DLD1 (cell line): ENCODE results near the gene WNT2.
"Not testable (repeated sequence)": the region's sequence is repeated elsewhere in the genome, so short reads cannot be mapped to it uniquely, and the experiment has no call there.

Source experiments
- in situ Hi-C: cut with HindIII; loops from 2 replicates; pipeline ENCODE4 v1.10.0; 2017; ENCODE audit warnings: low sequenced_read_pairs

Gene WNT2

GRCh38 chr7:117270371-117270770 lies 52.5 kb downstream of the WNT2 start:
- in situ Hi-C loops: no loop called here

- in situ Hi-C loops: no loop called here
Observed at GRCh38 chr7:117269886-117270285, 53.0 kb downstream of the WNT2 start.

GRCh38 chr7:117269417-117269816 lies 53.4 kb downstream of the WNT2 start:
- in situ Hi-C loops: no loop called here

- in situ Hi-C loops: no loop called here
Observed at GRCh38 chr7:117264716-117265115, 58.1 kb downstream of the WNT2 start.

GRCh38 chr7:117262546-117262945 lies 60.3 kb downstream of the WNT2 start:
- in situ Hi-C loops: no loop called here

GRCh38 chr7:117259615-117260014 lies 63.2 kb downstream of the WNT2 start:
- in situ Hi-C loops: no loop called here

- in situ Hi-C loops: no loop called here
Observed at GRCh38 chr7:117251687-117252086, 71.2 kb downstream of the WNT2 start.

GRCh38 chr7:117250801-117251200 lies 72.1 kb downstream of the WNT2 start:
- in situ Hi-C loops: no loop called here

- in situ Hi-C loops: no loop called here
Observed at GRCh38 chr7:117250245-117250644, 72.6 kb downstream of the WNT2 start.

- in situ Hi-C loops: no loop called here
Observed at GRCh38 chr7:117249696-117250095, 73.2 kb downstream of the WNT2 start.

- in situ Hi-C loops: no loop called here
Observed at GRCh38 chr7:117248829-117249228, 74.0 kb downstream of the WNT2 start.

- in situ Hi-C loops: no loop called here
Observed at GRCh38 chr7:117247809-117248208, 75.0 kb downstream of the WNT2 start.

GRCh38 chr7:117245703-117246102 lies 77.2 kb downstream of the WNT2 start:
- in situ Hi-C loops: not testable (repeated sequence)

GRCh38 chr7:117243390-117243789 lies 79.5 kb downstream of the WNT2 start:
- in situ Hi-C loops: no loop called here

GRCh38 chr7:117241088-117241487 lies 81.8 kb downstream of the WNT2 start:
- in situ Hi-C loops: no loop called here

- in situ Hi-C loops: no loop called here
Observed at GRCh38 chr7:117238937-117239336, 83.9 kb downstream of the WNT2 start.

GRCh38 chr7:117238472-117238871 lies 84.4 kb downstream of the WNT2 start:
- in situ Hi-C loops: no loop called here

- in situ Hi-C loops: no loop called here
Observed at GRCh38 chr7:117237646-117238045, 85.2 kb downstream of the WNT2 start.

GRCh38 chr7:117231047-117231359 lies 91.9 kb downstream of the WNT2 start:
- in situ Hi-C loops: no loop called here

- in situ Hi-C loops: no loop called here
Observed at GRCh38 chr7:117230276-117231046, 92.4 kb downstream of the WNT2 start.

- in situ Hi-C loops: no loop called here
Observed at GRCh38 chr7:117229350-117229749, 93.5 kb downstream of the WNT2 start.

- in situ Hi-C loops: no loop called here
Observed at GRCh38 chr7:117227091-117227490, 95.8 kb downstream of the WNT2 start.

- in situ Hi-C loops: no loop called here
Observed at GRCh38 chr7:117225536-117225935, 97.3 kb downstream of the WNT2 start.
